Measurements from ENCODE around the gene SIK2. TPM values are rescaled to one million over a fixed set of nuclear protein-coding genes. Genes with fewer than 3 reads are reported as not detected.

SIK2 gene
- total RNA-seq, 1 donor from 2014 or later: 8.1 TPM

DNA sequence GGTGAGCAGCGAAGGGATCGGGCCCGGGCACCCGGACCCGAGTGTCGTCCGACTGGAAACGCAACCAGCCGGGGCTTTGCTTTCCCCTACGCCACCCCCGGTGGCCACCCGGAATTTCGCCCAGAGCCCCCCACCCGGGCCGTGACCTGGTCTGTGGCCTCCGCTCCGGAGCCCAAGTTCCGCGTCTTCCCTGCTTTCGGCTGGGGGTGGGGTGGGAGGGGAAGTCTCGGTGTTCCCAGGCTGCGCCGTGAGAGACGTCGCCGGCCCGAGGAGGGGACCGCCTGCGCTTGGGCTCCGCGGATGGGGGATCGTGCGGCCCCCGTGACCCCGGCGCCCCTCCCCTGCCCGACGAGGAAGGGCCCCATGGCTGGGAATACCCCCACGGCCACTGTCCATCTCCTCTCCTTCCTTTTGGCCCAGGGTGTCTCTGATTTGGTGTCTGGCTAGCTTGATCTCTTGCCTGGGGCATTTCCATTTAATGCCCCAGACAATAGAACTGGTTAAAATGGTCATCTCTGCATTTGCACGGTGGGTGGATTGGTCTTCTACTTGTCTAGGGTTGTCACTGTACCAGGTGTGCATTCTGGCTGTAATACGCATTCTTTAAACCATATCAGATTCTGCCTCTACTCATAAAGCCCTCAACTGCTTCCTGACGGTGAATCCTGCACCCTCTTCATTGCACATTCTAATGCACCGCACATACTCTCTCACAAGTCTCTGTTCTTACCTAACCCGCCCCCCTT, 789 bp downstream of the SIK2 start:
- peak overlapping the region; percentile 83 for H3K4me3 ChIP-seq (ENCODE audit: low read depth, low read length)
- no peak for DNase-seq (ENCODE audit: low read depth)
- TF ChIP-seq, protein P1, sequence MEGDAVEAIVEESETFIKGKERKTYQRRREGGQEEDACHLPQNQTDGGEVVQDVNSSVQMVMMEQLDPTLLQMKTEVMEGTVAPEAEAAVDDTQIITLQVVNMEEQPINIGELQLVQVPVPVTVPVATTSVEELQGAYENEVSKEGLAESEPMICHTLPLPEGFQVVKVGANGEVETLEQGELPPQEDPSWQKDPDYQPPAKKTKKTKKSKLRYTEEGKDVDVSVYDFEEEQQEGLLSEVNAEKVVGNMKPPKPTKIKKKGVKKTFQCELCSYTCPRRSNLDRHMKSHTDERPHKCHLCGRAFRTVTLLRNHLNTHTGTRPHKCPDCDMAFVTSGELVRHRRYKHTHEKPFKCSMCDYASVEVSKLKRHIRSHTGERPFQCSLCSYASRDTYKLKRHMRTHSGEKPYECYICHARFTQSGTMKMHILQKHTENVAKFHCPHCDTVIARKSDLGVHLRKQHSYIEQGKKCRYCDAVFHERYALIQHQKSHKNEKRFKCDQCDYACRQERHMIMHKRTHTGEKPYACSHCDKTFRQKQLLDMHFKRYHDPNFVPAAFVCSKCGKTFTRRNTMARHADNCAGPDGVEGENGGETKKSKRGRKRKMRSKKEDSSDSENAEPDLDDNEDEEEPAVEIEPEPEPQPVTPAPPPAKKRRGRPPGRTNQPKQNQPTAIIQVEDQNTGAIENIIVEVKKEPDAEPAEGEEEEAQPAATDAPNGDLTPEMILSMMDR (conservative IDR thresholded peaks at IDR 0.05; ENCODE audit: low read depth, low read length): no peak

- TF ChIP-seq, protein P1 (conservative IDR thresholded peaks at IDR 0.05; ENCODE audit: low read depth, low read length): no peak
- H3K4me3 ChIP-seq (ENCODE audit: low read depth, low read length): peak overlapping the region; percentile 83
- DNase-seq (ENCODE audit: low read depth): no peak
These were observed 1.4 kb downstream of the SIK2 start for GRCh38 chr11:111603611-111604130.

GRCh38 chr11:111604392-111605009, 2.3 kb downstream of the SIK2 start:
- peak overlapping the region; percentile 83 for H3K4me3 ChIP-seq (ENCODE audit: low read depth, low read length)
- TF ChIP-seq, protein P1 (conservative IDR thresholded peaks at IDR 0.05; ENCODE audit: low read depth, low read length): peak; percentile 68
- DNase-seq (ENCODE audit: low read depth): no peak

- no peak for DNase-seq (ENCODE audit: low read depth)
- no peak overlapping the region for H3K4me3 ChIP-seq (ENCODE audit: low read depth, low read length)
- TF ChIP-seq, protein P1 (conservative IDR thresholded peaks at IDR 0.05; ENCODE audit: low read depth, low read length): no peak
These were observed 3.4 kb downstream of the SIK2 start for GRCh38 chr11:111605681-111606080.

- no peak for DNase-seq (ENCODE audit: low read depth)
- no peak overlapping the region for H3K4me3 ChIP-seq (ENCODE audit: low read depth, low read length)
- TF ChIP-seq, protein P1 (conservative IDR thresholded peaks at IDR 0.05; ENCODE audit: low read depth, low read length): no peak
These were observed 4.7 kb downstream of the SIK2 start for GRCh38 chr11:111606986-111607385.

DNA sequence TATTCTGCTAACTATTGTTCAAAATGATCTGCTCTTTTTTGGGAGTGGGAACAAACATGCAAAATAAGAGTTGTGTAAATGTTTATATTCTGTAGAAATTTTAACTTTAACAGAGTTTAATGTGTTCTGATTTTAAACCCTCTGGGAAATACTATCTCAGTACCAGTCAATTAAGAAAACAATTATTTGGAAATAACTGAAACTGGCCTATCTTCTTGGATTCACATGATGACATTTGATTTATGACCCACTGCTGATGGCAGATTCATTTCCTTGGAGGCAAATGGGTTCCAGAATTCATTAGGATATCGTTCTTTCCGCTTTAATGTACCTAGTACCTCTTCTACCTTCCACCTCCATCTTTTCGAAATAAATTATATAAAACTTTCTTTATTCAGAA, 5.5 kb downstream of the SIK2 start:
- TF ChIP-seq, protein P1 (conservative IDR thresholded peaks at IDR 0.05; ENCODE audit: low read depth, low read length): no peak

More for the DNA sequence above, 5.5 kb downstream of the SIK2 start:
- no peak for DNase-seq (ENCODE audit: low read depth)
- H3K4me3 ChIP-seq (ENCODE audit: low read depth, low read length): no peak overlapping the region
